DOHH2 (cell line): ENCODE measurements around the gene EVPL.

ENCODE experiments used
- H3F3A ChIP-seq: fragments of 200-600 bp; sonication (generic), shearing (Covaris generic); 2 replicates; pipeline ENCODE4 v1.6.0; 2016; ENCODE audit warnings: antibody characterized with exemption, mild to moderate bottlenecking; ENCODE audit not compliant: control insufficient read depth, insufficient read depth
- H3K27ac ChIP-seq: fragments of 200-600 bp; sonication (generic); 2 replicates; pipeline ENCODE4 v1.5.1; 2014; ENCODE audit warnings: low read depth, mild to moderate bottlenecking, low read length, moderate library complexity
- H3K27me3 ChIP-seq: fragments of 200-600 bp; sonication (generic); 2 replicates; pipeline ENCODE4 v1.6.1; 2014; ENCODE audit warnings: mild to moderate bottlenecking, low read length, mixed read lengths; ENCODE audit not compliant: control insufficient read depth
- H3K36me3 ChIP-seq: fragments of 200-600 bp; sonication (generic); 2 replicates; pipeline ENCODE4 v1.6.1; 2014; ENCODE audit warnings: mild to moderate bottlenecking, low read length, moderate library complexity, mixed read lengths; ENCODE audit not compliant: control insufficient read depth
- H3K4me1 ChIP-seq: fragments of 200-600 bp; sonication (generic); 2 replicates; pipeline ENCODE4 v1.6.1; 2014; ENCODE audit warnings: mild to moderate bottlenecking, low read length, mixed read lengths; ENCODE audit not compliant: control insufficient read depth
- H3K4me2 ChIP-seq: fragments of 200-600 bp; sonication (generic); 2 replicates; pipeline ENCODE4 v1.6.0; 2014; ENCODE audit warnings: mild to moderate bottlenecking, low read length, moderate library complexity
- H3K4me3 ChIP-seq: fragments of 200-600 bp; sonication (generic); 2 replicates; pipeline ENCODE4 v1.5.1; 2014; ENCODE audit warnings: mild to moderate bottlenecking, low read length, mixed read lengths
- H3K79me2 ChIP-seq: fragments of 200-600 bp; sonication (generic); 2 replicates; pipeline ENCODE4 v1.6.1; 2014; ENCODE audit warnings: mild to moderate bottlenecking, low read length, mixed read lengths; ENCODE audit not compliant: control insufficient read depth
- H3K9me2 ChIP-seq: fragments of 200-600 bp; sonication (generic); replicated peaks from 2 replicates; pipeline ENCODE4 v1.6.1; 2014; ENCODE audit warnings: mild to moderate bottlenecking, low read length, mixed read lengths; ENCODE audit not compliant: control insufficient read depth
- H3K9me3 ChIP-seq: fragments of 200-600 bp; sonication (generic); 2 replicates; pipeline ENCODE4 v1.6.1; 2014; ENCODE audit warnings: antibody characterized with exemption, low read length, mixed read lengths; ENCODE audit not compliant: control insufficient read depth, insufficient read depth
- H4K20me1 ChIP-seq: fragments of 200-600 bp; sonication (generic); 2 replicates; pipeline ENCODE4 v1.6.0; 2014; ENCODE audit warnings: low read depth, mild to moderate bottlenecking, antibody characterized with exemption, low read length, moderate library complexity; ENCODE audit not compliant: control insufficient read depth, insufficient read depth
- EZH2phosphoT487 ChIP-seq: fragments of 200-600 bp; sonication (generic); IDR thresholded peaks from 2 replicates; pipeline ENCODE4 v1.6.1; 2017; ENCODE audit warnings: borderline replicate concordance, mild to moderate bottlenecking, antibody characterized with exemption, low read length, moderate library complexity, mixed read lengths
- TF ChIP-seq, protein P1 (sequence below): fragments of 200-600 bp; sonication (generic); IDR thresholded peaks from one replicate; pipeline ENCODE4 v1.5.1; 2014; ENCODE audit warnings: antibody characterized with exemption, mild to moderate bottlenecking, low read depth, low read length; ENCODE audit not compliant: poor library complexity, severe bottlenecking

EVPL gene

DNA sequence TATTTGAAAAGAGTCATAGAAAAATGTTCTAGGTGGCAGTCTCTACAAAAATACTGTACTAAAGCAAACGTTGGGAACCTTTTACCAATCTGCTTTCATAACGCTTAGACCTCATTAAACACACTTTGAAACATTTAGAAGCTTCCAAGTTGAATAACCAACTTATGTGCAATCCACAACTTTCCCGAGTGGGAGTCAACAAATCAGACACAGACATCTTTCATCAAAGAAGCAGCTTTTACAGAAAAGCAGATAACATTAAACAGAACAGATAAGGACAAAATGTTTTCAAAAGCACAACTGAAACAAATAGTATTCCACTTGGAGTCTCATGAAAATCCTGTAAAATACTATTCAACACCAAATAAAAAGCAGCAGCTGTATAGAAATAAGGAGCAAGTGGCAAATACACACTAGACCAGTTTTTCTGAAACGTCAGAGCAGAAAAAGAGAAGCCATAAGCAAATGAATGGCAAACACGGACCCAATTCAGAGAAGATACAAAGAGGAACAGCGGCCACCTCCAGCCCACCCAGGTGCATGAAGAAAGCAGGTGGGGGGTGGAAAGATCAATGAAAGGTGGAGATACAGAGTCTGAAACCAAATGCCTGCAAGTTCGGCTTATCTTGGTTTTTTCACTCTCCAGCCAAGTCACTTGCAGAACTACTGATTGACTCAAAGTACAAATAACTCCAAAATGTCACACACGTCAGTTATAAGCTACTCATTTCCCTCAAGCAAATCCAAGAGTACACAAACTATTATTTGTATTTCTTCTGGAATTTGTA, 67.9 kb downstream of the EVPL start:
- TF ChIP-seq, protein P1, sequence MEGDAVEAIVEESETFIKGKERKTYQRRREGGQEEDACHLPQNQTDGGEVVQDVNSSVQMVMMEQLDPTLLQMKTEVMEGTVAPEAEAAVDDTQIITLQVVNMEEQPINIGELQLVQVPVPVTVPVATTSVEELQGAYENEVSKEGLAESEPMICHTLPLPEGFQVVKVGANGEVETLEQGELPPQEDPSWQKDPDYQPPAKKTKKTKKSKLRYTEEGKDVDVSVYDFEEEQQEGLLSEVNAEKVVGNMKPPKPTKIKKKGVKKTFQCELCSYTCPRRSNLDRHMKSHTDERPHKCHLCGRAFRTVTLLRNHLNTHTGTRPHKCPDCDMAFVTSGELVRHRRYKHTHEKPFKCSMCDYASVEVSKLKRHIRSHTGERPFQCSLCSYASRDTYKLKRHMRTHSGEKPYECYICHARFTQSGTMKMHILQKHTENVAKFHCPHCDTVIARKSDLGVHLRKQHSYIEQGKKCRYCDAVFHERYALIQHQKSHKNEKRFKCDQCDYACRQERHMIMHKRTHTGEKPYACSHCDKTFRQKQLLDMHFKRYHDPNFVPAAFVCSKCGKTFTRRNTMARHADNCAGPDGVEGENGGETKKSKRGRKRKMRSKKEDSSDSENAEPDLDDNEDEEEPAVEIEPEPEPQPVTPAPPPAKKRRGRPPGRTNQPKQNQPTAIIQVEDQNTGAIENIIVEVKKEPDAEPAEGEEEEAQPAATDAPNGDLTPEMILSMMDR: no peak
- TF ChIP-seq EZH2phosphoT487: no peak
- Histone ChIP-seq H4K20me1 (no peaks in the 10 kb centered on the region), H3K27ac (no peak overlapping the region)

More for the DNA sequence above, 67.9 kb downstream of the EVPL start:
- Histone ChIP-seq H3K9me2 (no peaks in the 10 kb centered on the region), H3K4me1 (no peaks in the 10 kb centered on the region), H3K4me2 (no peak overlapping the region), H3F3A (no peaks in the 10 kb centered on the region; the same call in 1 of the 2 replicates), H3K36me3 (peaks cover 8% of the 10 kb centered on the region), H3K4me3 (no peak overlapping the region), H3K27me3 (no peaks in the 10 kb centered on the region), H3K79me2 (no peaks in the 10 kb centered on the region), H3K9me3 (no peaks in the 10 kb centered on the region)
